HepG2 (cell line): ENCODE measurements around the gene TRAPPC5. TPM values are rescaled to one million over a fixed set of nuclear protein-coding genes. Genes with fewer than 3 reads are reported as not detected.

Source experiments
- ATAC-seq: fragments of 200-7000 bp; cut with Tn5 transposase; 3 replicates; pipeline ENCODE4 v1.9.1; 2020; ENCODE audit warnings: mild to moderate bottlenecking, moderate library complexity
- BruUV-seq: library from RNA; stranded (reverse); fragments of 400-500 nt; replicated peaks from 2 replicates; lab custom pipeline; 2021; lab: Mats Ljungman, UMichigan
- CTCF ChIA-PET: fragments of 300-600 bp; formaldehyde crosslinking; extraction: SDS; loops from one replicate; lab custom pipeline; 2021; ENCODE audit warnings: low total read pairs, inconsistent platforms, low intra/inter-chr PET ratio; lab: Yijun Ruan, JAX
- POLR2A ChIA-PET: fragments of 350-600 bp; sonication (Branson Sonifier 250); formaldehyde crosslinking; loops from one replicate; lab custom pipeline; 2020; ENCODE audit warnings: antibody characterized with exemption, inconsistent platforms; lab: Yijun Ruan, JAX
- DNase-seq: peaks from one replicate; pipeline ENCODE4 v3.0.0-alpha.2; 2015; ENCODE audit warnings: low spot score
- FAIRE-seq: peaks from 3 replicates; lab custom pipeline; 2011; peaks lifted over from hg19 to GRCh38; lab: Jason Lieb, UNC
- H2AFZ ChIP-seq: one replicate; pipeline ENCODE4 v1.6.1; 2011; ENCODE audit warnings: low read length, inconsistent platforms
- H3K27ac ChIP-seq: fragments of 300-600 bp; 3 replicates; pipeline ENCODE4 v1.8.0; 2011; ENCODE audit warnings: mixed run types, mild to moderate bottlenecking, mixed read lengths, low read length, inconsistent platforms; ENCODE audit not compliant: insufficient read depth; ENCODE audit errors: extremely low read length
- H3K27me3 ChIP-seq, 2 experiments: fragments of 200-600 bp in 1 of 2; 2 replicates in 1 of 2; 3 replicates in 1 of 2; pipeline versions ENCODE4 v1.6.0 to v1.8.0; 2011; ENCODE audit warnings: low read length in 2 of 2, mild to moderate bottlenecking in 2 of 2, moderate library complexity in 2 of 2, inconsistent platforms in 1 of 2; ENCODE audit not compliant: insufficient read depth in 2 of 2, control insufficient read depth in 1 of 2
- H3K36me3 ChIP-seq, 2 experiments: fragments of 200-600 bp in 1 of 2; replicated peaks in 1 of 2; 2 replicates in 1 of 2; 3 replicates in 1 of 2; pipeline versions ENCODE4 v1.5.1 to v1.8.0; 2011; ENCODE audit warnings: low read length in 2 of 2, inconsistent platforms in 1 of 2; ENCODE audit not compliant: insufficient read depth in 2 of 2, control insufficient read depth in 1 of 2
- H3K4me1 ChIP-seq: 2 replicates; pipeline ENCODE4 v1.5.1; 2012; ENCODE audit warnings: low read length, inconsistent platforms; ENCODE audit not compliant: insufficient read depth
- H3K4me2 ChIP-seq: 2 replicates; pipeline ENCODE4 v1.6.0; 2011; ENCODE audit warnings: low read depth, low read length, inconsistent platforms
- H3K4me3 ChIP-seq, 3 experiments: fragments of 200-600 bp in 1 of 3; sonication (generic), shearing (Covaris generic) in 1 of 3; replicated peaks in 1 of 3; 2 replicates each; pipeline ENCODE4 v1.5.1; 2011 to 2016; ENCODE audit warnings: low read length in 3 of 3, inconsistent platforms in 2 of 3, low read depth in 2 of 3, mild to moderate bottlenecking in 2 of 3, control low read depth in 1 of 3, mixed read lengths in 1 of 3; ENCODE audit not compliant: insufficient read depth in 1 of 3
- H3K79me2 ChIP-seq: one replicate; pipeline ENCODE4 v1.6.1; 2011; ENCODE audit warnings: low read length, inconsistent platforms; ENCODE audit not compliant: insufficient read depth
- H3K9ac ChIP-seq: 2 replicates; pipeline ENCODE4 v1.6.0; 2011; ENCODE audit warnings: mild to moderate bottlenecking, low read depth, low read length, inconsistent platforms; ENCODE audit not compliant: insufficient read depth
- H3K9me3 ChIP-seq: 2 replicates; pipeline ENCODE4 v1.5.1; 2012; ENCODE audit warnings: mild to moderate bottlenecking, low read length
- H4K20me1 ChIP-seq: 2 replicates; pipeline ENCODE4 v1.6.0; 2011; ENCODE audit warnings: inconsistent platforms, mild to moderate bottlenecking, low read length, moderate library complexity; ENCODE audit not compliant: insufficient read depth
- BATF2 ChIP-seq: sonication (generic); formaldehyde crosslinking; IDR thresholded peaks from 2 replicates; pipeline ENCODE4 v1.8.0; 2022; ENCODE audit warnings: mild to moderate bottlenecking, missing genetic modification reagents, moderate library complexity
- BORCS8-MEF2B ChIP-seq: sonication (generic); formaldehyde crosslinking; IDR thresholded peaks from 2 replicates; pipeline ENCODE4 v1.8.0; 2022; ENCODE audit warnings: mild to moderate bottlenecking, missing genetic modification reagents
- CEBPB ChIP-seq: IDR thresholded peaks from 2 replicates; pipeline ENCODE4 v1.6.1; 2011; ENCODE audit warnings: low read depth, low read length, improper control_type of control experiment, borderline replicate concordance
- GATA4 ChIP-seq: sonication (generic); IDR thresholded peaks from 2 replicates; pipeline ENCODE4 v1.6.1; 2016; ENCODE audit warnings: antibody characterized with exemption, low read depth, borderline replicate concordance
- HDAC6 ChIP-seq: fragments of 200-600 bp; sonication (generic); IDR thresholded peaks from 2 replicates; pipeline ENCODE4 v1.7.0; 2017; ENCODE audit warnings: mild to moderate bottlenecking, antibody characterized with exemption, low read length, low read depth
- HOXA9 ChIP-seq: sonication (generic); formaldehyde crosslinking; IDR thresholded peaks from 2 replicates; pipeline ENCODE4 v1.8.1; 2022; ENCODE audit warnings: missing genetic modification reagents, mild to moderate bottlenecking, moderate library complexity, borderline replicate concordance
- KDM1A ChIP-seq: IDR thresholded peaks from 2 replicates; pipeline ENCODE4 v1.6.1; 2016; ENCODE audit warnings: missing compliant biosample characterization
- PCBP1 ChIP-seq: fragments of 200-400 bp; formaldehyde crosslinking; IDR thresholded peaks from 2 replicates; pipeline ENCODE4 v1.6.1; 2017; ENCODE audit warnings: mild to moderate bottlenecking, low read depth, low read length, borderline replicate concordance
- PLRG1 ChIP-seq: fragments of 450-650 bp; conservative IDR thresholded peaks from 2 replicates; pipeline ENCODE4 v1.6.1; 2016
- SYNCRIP ChIP-seq: fragments of 200-400 bp; formaldehyde crosslinking; IDR thresholded peaks from 2 replicates; pipeline ENCODE4 v1.6.1; 2018; ENCODE audit warnings: mild to moderate bottlenecking, low read depth, low read length; ENCODE audit not compliant: insufficient read depth
- ZFP90 ChIP-seq: sonication (generic); formaldehyde crosslinking; IDR thresholded peaks from 2 replicates; pipeline ENCODE4 v1.8.0; 2022; ENCODE audit warnings: missing genetic modification reagents, mild to moderate bottlenecking, inconsistent platforms, borderline replicate concordance
- ZMYM3 ChIP-seq: sonication (generic); formaldehyde crosslinking; IDR thresholded peaks from 2 replicates; pipeline ENCODE4 v1.5.1; 2020; ENCODE audit warnings: mild to moderate bottlenecking, missing genetic modification reagents
- ZNF580 ChIP-seq: IDR thresholded peaks from 2 replicates; pipeline ENCODE4 v1.6.1; 2016; ENCODE audit warnings: low read depth, borderline replicate concordance
- WGBS: methylation state at CpG from one replicate; pipeline ENCODE4 v1.1.6; 2017; ENCODE audit warnings: low lambda C conversion rate; 5-methylcytosine and 5-hydroxymethylcytosine counted together
- in situ Hi-C: cut with HindIII; loops from 2 replicates; pipeline ENCODE4 v1.10.0; 2017; ENCODE audit warnings: low pct_unique_long_range_greater_than_20kb; ENCODE audit not compliant: extremely low pct_ligation_motif_present
- intact Hi-C: fragments of 100-400 bp; cut with micrococcal nuclease; formaldehyde crosslinking; loops from one replicate; pipeline ENCODE4 v1.10.0; 2022; ENCODE audit not compliant: unreplicated experiment
- polyA plus RNA-seq, 8 experiments: library from polyadenylated mRNA; depleted of rRNA in 3 of 8; stranded (reverse) in 7 of 8; unstranded in 1 of 8; fragments of >200 nt; fragmentation: Illumina TruSeq in 4 of 8; extraction: Trizol in 4 of 8; gene quantifications; 2 replicates each; pipeline versions ENCODE4 v1.2.1 to v1.2.3, GENCODE V29; 2011 to 2016; ENCODE audit warnings: low read depth in 4 of 8, missing spikeins in 1 of 8, mixed read lengths in 1 of 8; ENCODE audit not compliant: insufficient read depth in 1 of 8
- total RNA-seq, 5 experiments: library from RNA; depleted of rRNA; stranded (reverse); fragments of >200 nt; fragmentation: Illumina TruSeq; extraction: Trizol; gene quantifications; 2 replicates each; pipeline ENCODE4 v1.2.3, GENCODE V29; 2016; ENCODE audit warnings: low read depth in 1 of 5

The TRAPPC5 gene
- total and polyA plus RNA-seq, 2 of the 13 experiments (the other 11 are each of a cell fraction or from before 2014, with no cell fraction given): 38.5 to 78.7 TPM

GRCh38 chr19:7706188-7706954 lies 25.7 kb downstream of the TRAPPC5 start:
- DNase-seq: no peak
- Histone ChIP-seq H3K4me1 (peaks cover 11% of the 10 kb centered on the region), H3K79me2 (no peaks in the 10 kb centered on the region)
- TF ChIP-seq ZMYM3 (CRISPR knock-in tag) (0 out of 2 replicates have a peak, but pooled peaks have one; percentile 47), CEBPB (0 out of 2 replicates have a peak, but pooled peaks have one; percentile 3), BATF2 (CRISPR knock-in tag) (no peak), HOXA9 (CRISPR knock-in tag) (no peak)
- TF ChIP-seq, all 625 proteins: peak for 2
- no TSS peak for BruUV-seq
- intact Hi-C loops: no loop called here
- no peak overlapping the region for H3K4me2 ChIP-seq
- no peak for ATAC-seq
- POLR2A ChIA-PET: no interaction called here
- 53% methylated on average over 13 of the region's 14 CpGs for WGBS
- no peak overlapping the region for H2AFZ ChIP-seq
- H3K9me3 ChIP-seq: no peaks in the 10 kb centered on the region
- H3K9ac ChIP-seq: no peak overlapping the region
- no peak overlapping the region for H3K27ac ChIP-seq
- no peak for FAIRE-seq
- H3K36me3 ChIP-seq: no peaks in the 10 kb centered on the region
- H3K27me3 ChIP-seq: peaks cover 0 to 14% of the 10 kb centered on the region in 2 experiments; a peak in 3 of 5 replicates
- CTCF ChIA-PET: no interaction called here
- no peaks in the 10 kb centered on the region for H4K20me1 ChIP-seq
- in situ Hi-C loops: no loop called here
- no peak overlapping the region for H3K4me3 ChIP-seq

GRCh38 chr19:7706955-7707456 lies 26.4 kb downstream of the TRAPPC5 start:
- Histone ChIP-seq H3K36me3 (no peaks in the 10 kb centered on the region), H3K4me3 (no peak overlapping the region), H3K27ac (no peak overlapping the region), H3K9me3 (no peaks in the 10 kb centered on the region), H3K4me2 (no peak overlapping the region), H3K4me1 (peaks cover 7% of the 10 kb centered on the region), H2AFZ (no peak overlapping the region), H3K79me2 (no peaks in the 10 kb centered on the region), H4K20me1 (no peaks in the 10 kb centered on the region), H3K9ac (no peak overlapping the region), H3K27me3 (peaks cover 0 to 14% of the 10 kb centered on the region in 2 experiments; a peak in 3 of 5 replicates)
- TF ChIP-seq ZFP90 (CRISPR knock-in tag) (no peak), KDM1A (CRISPR knock-in tag) (no peak), SYNCRIP (no peak), ZNF580 (CRISPR knock-in tag) (no peak), GATA4 (no peak), PCBP1 (no peak), PLRG1 (no peak), BORCS8-MEF2B (no peak), HDAC6 (no peak)
- BruUV-seq: no TSS peak
- 42% methylated on average over 8 of the region's 8 CpGs for WGBS
- no peak for FAIRE-seq
- intact Hi-C loops: no loop called here
- POLR2A ChIA-PET: no interaction called here
- ATAC-seq: no peak
- no peak for DNase-seq
- in situ Hi-C loops: no loop called here
- CTCF ChIA-PET: no interaction called here
